ENCODE data around the gene ZNF674. TPM values are rescaled to one million over a fixed set of nuclear protein-coding genes. Genes with fewer than 3 reads are reported as not detected.

Gene ZNF674
- total RNA-seq, 2 experiments from 2014 or later, result 2.8 to 6.5 TPM

- peak overlapping the region; percentile 75 for H3K4me3 Mint-ChIP-seq
- H3K27ac Mint-ChIP-seq, result no peak overlapping the region
- no peaks in the 10 kb centered on the region for H3K27me3 Mint-ChIP-seq
- CTCF ChIA-PET, result interaction anchor here (1.0 to 1.4 kb wide), 3 partner anchors 11 to 66 kb away, joined by 3 read pairs; no protein-coding TSS in a partner anchor
- DNase-seq (no peak), ATAC-seq (no peak)
- peaks cover 18% of the 10 kb centered on the region for H3K36me3 Mint-ChIP-seq
- H3K4me1 Mint-ChIP-seq, result peaks cover 44% of the 10 kb centered on the region
- H3K9me3 Mint-ChIP-seq (ENCODE audit: low read depth), result no peaks in the 10 kb centered on the region
Measured at GRCh38 chrX:46575991-46576392, 30.8 kb upstream of the ZNF674 start.

DNA sequence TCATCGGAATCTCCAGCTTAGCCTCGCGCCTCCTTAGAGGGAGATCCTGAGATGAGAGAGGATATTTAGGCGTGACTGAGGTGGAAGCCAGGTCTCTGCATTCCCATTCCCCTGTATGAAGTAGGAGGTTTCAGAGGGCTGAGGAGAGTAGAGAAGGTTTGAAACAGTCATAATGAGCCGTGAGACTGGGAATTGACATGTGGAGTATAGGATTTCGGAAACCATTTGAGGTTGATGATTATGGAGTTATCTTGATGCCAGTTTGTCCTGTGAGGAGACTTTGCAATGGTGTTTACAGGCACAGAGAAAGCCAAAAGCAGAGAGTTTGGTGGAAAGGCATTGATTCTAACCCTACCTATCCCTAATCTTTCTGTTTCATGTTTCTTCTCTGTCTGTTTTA, 30.4 kb upstream of the ZNF674 start:
- DNase-seq (no peak), ATAC-seq (no peak)
- Mint-ChIP-seq H3K9me3 (ENCODE audit: low read depth) (no peaks in the 10 kb centered on the region), H3K27me3 (no peaks in the 10 kb centered on the region), H3K4me3 (peak overlapping the region; percentile 75), H3K36me3 (peaks cover 18% of the 10 kb centered on the region), H3K4me1 (peaks cover 44% of the 10 kb centered on the region), H3K27ac (no peak overlapping the region)
- CTCF ChIA-PET, result interaction anchor here (1.0 to 1.4 kb wide), 3 partner anchors 11 to 67 kb away, joined by 3 read pairs; no protein-coding TSS in a partner anchor

- DNase-seq (peak; percentile 51), ATAC-seq (peak; percentile 43)
- Mint-ChIP-seq H3K27ac (peak overlapping the region; percentile 69), H3K9me3 (ENCODE audit: low read depth) (no peaks in the 10 kb centered on the region), H3K4me3 (peak overlapping the region; percentile 75), H3K27me3 (no peaks in the 10 kb centered on the region), H3K36me3 (peaks cover 18% of the 10 kb centered on the region), H3K4me1 (peaks cover 44% of the 10 kb centered on the region)
- CTCF ChIA-PET, result interaction anchor here (1.0 kb wide), 3 partner anchors 12 to 62 kb away, joined by 3 to 5 read pairs (median 3); no protein-coding TSS in a partner anchor
Measured at GRCh38 chrX:46574774-46575381, 29.7 kb upstream of the ZNF674 start.

DNA sequence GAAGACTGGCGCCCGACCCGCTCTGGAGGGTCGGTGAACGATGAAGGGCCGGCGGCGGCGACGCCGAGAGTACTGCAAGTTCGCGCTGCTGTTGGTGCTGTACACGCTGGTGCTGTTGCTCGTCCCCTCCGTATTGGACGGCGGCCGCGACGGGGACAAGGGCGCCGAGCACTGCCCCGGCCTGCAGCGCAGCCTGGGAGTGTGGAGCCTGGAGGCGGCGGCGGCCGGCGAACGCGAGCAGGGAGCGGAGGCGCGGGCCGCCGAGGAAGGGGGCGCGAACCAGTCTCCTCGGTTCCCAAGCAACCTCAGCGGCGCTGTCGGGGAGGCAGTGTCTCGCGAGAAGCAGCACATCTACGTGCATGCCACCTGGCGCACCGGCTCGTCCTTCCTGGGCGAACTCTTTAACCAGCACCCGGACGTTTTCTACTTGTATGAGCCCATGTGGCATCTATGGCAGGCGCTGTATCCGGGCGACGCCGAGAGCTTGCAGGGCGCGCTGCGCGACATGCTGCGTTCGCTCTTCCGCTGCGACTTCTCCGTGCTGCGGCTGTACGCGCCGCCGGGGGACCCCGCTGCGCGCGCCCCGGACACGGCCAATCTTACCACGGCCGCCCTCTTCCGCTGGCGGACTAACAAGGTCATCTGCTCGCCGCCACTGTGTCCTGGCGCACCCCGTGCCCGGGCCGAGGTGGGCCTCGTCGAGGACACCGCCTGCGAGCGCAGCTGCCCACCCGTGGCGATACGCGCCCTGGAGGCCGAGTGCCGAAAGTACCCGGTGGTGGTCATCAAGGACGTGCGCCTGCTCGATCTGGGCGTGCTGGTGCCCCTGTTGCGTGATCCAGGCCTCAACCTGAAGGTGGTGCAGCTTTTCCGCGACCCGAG, 28.9 kb upstream of the ZNF674 start:
- H3K4me1 Mint-ChIP-seq, result peaks cover 40% of the 10 kb centered on the region
- H3K9me3 Mint-ChIP-seq (ENCODE audit: low read depth), result no peaks in the 10 kb centered on the region
- H3K27me3 Mint-ChIP-seq, result no peaks in the 10 kb centered on the region
- H3K27ac Mint-ChIP-seq, result peak overlapping the region; percentile 82
- peaks cover 13% of the 10 kb centered on the region for H3K36me3 Mint-ChIP-seq
- H3K4me3 Mint-ChIP-seq, result peak overlapping the region; percentile 75
- ATAC-seq (peak; percentile 58), DNase-seq (peak; percentile 83)
- CTCF ChIA-PET, result interaction anchor here (1.0 kb wide), 3 partner anchors 13 to 63 kb away, joined by 3 to 5 read pairs (median 3); no protein-coding TSS in a partner anchor

DNA sequence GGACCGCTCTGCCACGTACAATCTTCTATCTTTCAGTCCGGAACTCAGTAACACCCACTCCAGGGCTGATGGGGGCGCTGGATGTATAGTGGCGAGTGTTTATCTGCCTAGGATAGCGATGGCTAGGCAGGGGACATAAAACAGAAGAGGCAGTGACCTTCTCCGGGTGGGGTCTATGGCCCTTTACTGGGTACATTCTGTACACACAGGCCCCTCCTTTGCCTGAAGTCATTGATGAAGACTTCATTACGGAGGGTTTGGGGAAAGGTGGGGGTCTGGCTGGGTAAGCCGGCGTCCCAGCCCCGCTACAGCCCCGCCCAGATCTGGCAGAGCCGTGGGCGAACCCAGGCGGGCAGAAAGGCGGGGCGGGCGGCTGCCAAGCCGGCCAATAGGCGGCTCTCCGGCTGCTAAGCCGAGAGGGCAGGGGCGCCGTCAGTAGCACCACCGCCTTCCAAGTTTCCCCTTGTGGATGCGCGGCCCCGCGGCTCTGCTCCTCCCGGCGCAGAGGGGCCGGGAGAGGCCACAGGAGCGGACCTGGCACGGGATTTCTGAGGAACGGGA, 28.2 kb upstream of the ZNF674 start, which contains the start of gene CHST7:
CHST7 (plus strand) TSS at position 435 of the 561 bp plus-strand sequence. CDS start 167 bp downstream, outside the sequence.
- H3K27me3 Mint-ChIP-seq, result no peaks in the 10 kb centered on the region
- DNase-seq (peak; percentile 76), ATAC-seq (peak; percentile 74)
- peak within 1 kb of the TSS; percentile 82 for H3K27ac Mint-ChIP-seq
- H3K4me3 Mint-ChIP-seq, result peak within 1 kb of the TSS; percentile 75
- peaks cover 11% of the 10 kb centered on the region for H3K36me3 Mint-ChIP-seq
- CTCF ChIA-PET, result interaction anchor here (0.6 to 2.3 kb wide), 5 partner anchors 11 to 331 kb away, joined by 3 to 10 read pairs (median 4); no protein-coding TSS in a partner anchor
- H3K4me1 Mint-ChIP-seq, result peaks cover 38% of the 10 kb centered on the region
- H3K9me3 Mint-ChIP-seq (ENCODE audit: low read depth), result no peaks in the 10 kb centered on the region

DNA sequence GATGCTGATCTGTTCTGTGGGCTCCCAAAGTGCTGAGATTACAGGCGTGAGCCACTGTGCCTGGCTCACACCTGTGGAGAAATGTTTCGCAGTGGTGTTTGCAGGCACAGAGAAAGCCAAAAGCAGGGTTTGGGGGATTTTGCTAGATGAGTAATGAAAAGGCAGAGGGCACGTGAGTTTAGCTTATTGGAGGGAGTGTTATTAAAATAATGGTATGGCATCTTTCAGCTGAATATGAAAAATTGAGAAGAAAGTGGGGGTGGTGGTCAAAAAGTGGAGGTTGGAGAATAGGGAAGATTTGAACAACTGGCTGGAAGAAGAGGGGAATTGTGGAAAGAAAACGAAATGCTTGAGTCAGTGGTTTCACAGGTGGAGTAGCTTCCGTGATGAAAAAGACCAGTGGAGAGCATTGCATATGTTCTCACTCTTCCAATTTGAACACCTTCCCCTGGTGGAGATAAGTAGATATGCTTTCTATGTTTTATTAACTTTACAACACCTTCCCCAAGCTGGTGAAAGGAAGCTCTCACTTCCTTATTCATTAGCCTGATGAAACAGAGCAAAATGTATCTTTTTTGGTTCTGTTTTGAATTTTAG, 27.2 kb upstream of the ZNF674 start:
- CTCF ChIA-PET, result interaction anchor here (0.6 to 2.3 kb wide), 6 partner anchors 10 to 330 kb away, joined by 3 to 10 read pairs (median 4); no protein-coding TSS in a partner anchor
- peaks cover 4% of the 10 kb centered on the region for H3K36me3 Mint-ChIP-seq
- DNase-seq, result peak; percentile 45
- peak overlapping the region; percentile 75 for H3K4me3 Mint-ChIP-seq
- H3K9me3 Mint-ChIP-seq (ENCODE audit: low read depth), result no peaks in the 10 kb centered on the region
- peak overlapping the region; percentile 82 for H3K27ac Mint-ChIP-seq
- peaks cover 36% of the 10 kb centered on the region for H3K4me1 Mint-ChIP-seq
- ATAC-seq, result no peak
- H3K27me3 Mint-ChIP-seq, result no peaks in the 10 kb centered on the region

DNA sequence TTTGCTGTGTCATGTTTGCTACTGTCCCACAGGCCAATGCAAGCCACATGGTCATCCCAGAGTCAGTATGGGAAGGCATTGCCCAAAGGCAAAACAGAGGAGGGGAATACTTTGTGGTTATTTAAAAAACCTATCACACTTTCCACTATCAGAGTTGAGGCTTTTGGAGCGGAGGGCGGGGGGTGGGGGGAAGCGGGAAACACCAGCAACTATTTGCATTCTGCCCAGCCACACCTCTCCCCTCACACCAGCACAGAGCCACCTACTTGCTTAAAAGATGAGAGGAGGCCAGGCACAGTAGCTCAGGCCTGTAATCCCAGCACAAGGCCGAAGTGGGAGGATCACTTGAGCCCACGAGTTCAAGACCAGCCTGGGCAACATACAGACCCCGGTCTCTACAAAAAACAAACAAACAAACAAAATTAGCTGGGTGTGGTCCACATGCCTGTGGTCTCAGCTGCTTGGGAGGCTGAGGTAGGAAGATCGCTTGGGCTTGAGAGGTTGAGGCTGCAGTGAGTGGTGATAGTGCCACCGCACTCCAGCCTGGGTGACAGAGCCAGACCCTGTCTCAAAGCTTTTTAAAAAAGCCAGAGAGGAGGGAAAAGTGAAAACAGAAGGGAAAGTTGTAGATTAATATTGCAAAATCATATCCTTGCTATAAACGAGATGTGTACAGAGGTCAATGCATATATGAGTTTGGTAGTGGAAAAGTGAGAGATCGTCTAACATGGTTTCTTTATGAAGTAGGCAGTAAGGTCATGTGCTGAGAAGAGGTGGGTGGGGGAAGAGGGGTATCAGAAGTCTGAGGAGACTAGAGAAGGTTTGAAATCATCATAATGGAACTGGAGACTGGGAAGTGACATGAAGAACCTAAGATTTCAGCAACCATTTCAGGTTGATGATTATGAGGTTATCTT, 26.5 kb upstream of the ZNF674 start:
- CTCF ChIA-PET, result interaction anchor here (1.0 to 2.3 kb wide), 3 partner anchors 9 to 27 kb away, joined by 3 to 10 read pairs (median 3); no protein-coding TSS in a partner anchor
- no peak for DNase-seq
- H3K36me3 Mint-ChIP-seq, result peaks cover 3% of the 10 kb centered on the region
- peak overlapping the region; percentile 75 for H3K4me3 Mint-ChIP-seq
- H3K27ac Mint-ChIP-seq, result peak overlapping the region; percentile 82
- H3K9me3 Mint-ChIP-seq (ENCODE audit: low read depth), result no peaks in the 10 kb centered on the region
- H3K27me3 Mint-ChIP-seq, result no peaks in the 10 kb centered on the region
- peaks cover 32% of the 10 kb centered on the region for H3K4me1 Mint-ChIP-seq
- no peak for ATAC-seq

DNA sequence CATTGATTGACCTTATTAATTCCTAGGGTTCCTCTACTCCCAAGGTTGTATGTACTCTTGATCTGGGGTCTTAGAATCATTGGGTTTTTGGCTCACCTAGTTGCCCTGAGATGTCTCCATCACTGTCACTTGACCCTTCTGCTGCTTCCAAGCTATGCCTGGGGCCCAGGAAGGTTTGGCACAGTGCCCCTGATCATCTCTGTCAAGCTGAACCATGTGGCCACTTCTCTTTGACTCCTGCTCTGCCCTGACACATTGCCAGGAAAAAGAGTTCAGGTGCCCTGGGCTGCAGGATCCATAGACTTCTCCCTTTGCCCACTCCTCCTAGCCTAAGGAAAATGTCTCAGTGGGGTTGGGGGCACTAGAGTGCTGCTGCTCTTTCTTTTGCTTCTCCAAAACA, 24.4 kb upstream of the ZNF674 start:
- DNase-seq (no peak), ATAC-seq (no peak)
- H3K4me3 Mint-ChIP-seq, result no peak overlapping the region
- H3K9me3 Mint-ChIP-seq (ENCODE audit: low read depth), result no peaks in the 10 kb centered on the region
- CTCF ChIA-PET, result no interaction called here
- peaks cover 19% of the 10 kb centered on the region for H3K4me1 Mint-ChIP-seq
- H3K27ac Mint-ChIP-seq, result no peak overlapping the region
- peaks cover 2% of the 10 kb centered on the region for H3K36me3 Mint-ChIP-seq
- H3K27me3 Mint-ChIP-seq, result no peaks in the 10 kb centered on the region

- ATAC-seq (no peak), DNase-seq (no peak)
- Mint-ChIP-seq H3K27me3 (no peaks in the 10 kb centered on the region), H3K4me1 (peaks cover 15% of the 10 kb centered on the region), H3K4me3 (no peak overlapping the region), H3K27ac (no peak overlapping the region), H3K9me3 (ENCODE audit: low read depth) (no peaks in the 10 kb centered on the region), H3K36me3 (peaks cover 3% of the 10 kb centered on the region)
- CTCF ChIA-PET, result interaction anchor here (0.9 kb wide), 1 partner anchor 12 kb away, joined by 3 read pairs; no protein-coding TSS in a partner anchor
Measured at GRCh38 chrX:46567388-46567787, 22.2 kb upstream of the ZNF674 start.

- H3K4me1 Mint-ChIP-seq, result peaks cover 17% of the 10 kb centered on the region
- peak; percentile 62 for DNase-seq
- no peaks in the 10 kb centered on the region for H3K9me3 Mint-ChIP-seq (ENCODE audit: low read depth)
- peak; percentile 89 for ATAC-seq
- H3K27me3 Mint-ChIP-seq, result peaks cover 2% of the 10 kb centered on the region
- peaks cover 3% of the 10 kb centered on the region for H3K36me3 Mint-ChIP-seq
- H3K27ac Mint-ChIP-seq, result peak overlapping the region; percentile 58
- CTCF ChIA-PET, result interaction anchor here (0.5 to 1.4 kb wide), 3 partner anchors 10 to 797 kb away, joined by 3 to 10 read pairs (median 3); no protein-coding TSS in a partner anchor
- H3K4me3 Mint-ChIP-seq, result peak overlapping the region; percentile 50
Measured at GRCh38 chrX:46561824-46562657, 16.8 kb upstream of the ZNF674 start.

DNA sequence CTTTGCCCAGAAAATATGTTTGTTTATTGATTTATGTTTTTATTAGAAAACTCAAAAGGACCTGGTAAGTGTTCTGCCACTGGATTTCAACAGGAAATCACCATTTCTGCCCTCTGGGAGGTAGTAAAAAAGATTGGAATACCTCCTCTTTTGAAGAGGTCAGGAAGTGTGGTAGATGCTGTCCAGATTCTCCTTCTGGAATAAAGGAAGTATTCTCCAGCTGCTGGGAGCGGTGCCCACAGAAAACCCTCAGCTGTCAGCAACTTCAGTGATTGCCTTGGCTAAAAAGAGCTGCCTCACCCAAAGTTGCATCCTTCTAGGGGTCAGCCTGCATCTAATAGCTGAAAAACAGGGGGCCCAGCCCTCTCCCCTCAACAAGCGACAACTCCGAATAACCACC, 13.8 kb upstream of the ZNF674 start:
- H3K27me3 Mint-ChIP-seq, result peaks cover 2% of the 10 kb centered on the region
- H3K4me1 Mint-ChIP-seq, result peaks cover 17% of the 10 kb centered on the region
- H3K36me3 Mint-ChIP-seq, result no peaks in the 10 kb centered on the region
- no peak overlapping the region for H3K27ac Mint-ChIP-seq
- ATAC-seq (no peak), DNase-seq (no peak)
- CTCF ChIA-PET, result no interaction called here
- no peak overlapping the region for H3K4me3 Mint-ChIP-seq
- no peaks in the 10 kb centered on the region for H3K9me3 Mint-ChIP-seq (ENCODE audit: low read depth)
